NCI-H510A treated with DMSO at 0.1 percent for 48 hours (cell line): ENCODE results near the gene PCGF5.
"Not testable (repeated sequence)": the region's sequence is repeated elsewhere in the genome, so short reads cannot be mapped to it uniquely, and the experiment has no call there.

ENCODE experiments used
- DNase-seq: peaks from one replicate; lab custom pipeline; 2025; lab: John Stamatoyannopoulos, UW

Gene PCGF5

GRCh38 chr10:91220194-91220953 lies at the start of gene PCGF5:
TSS of gene PCGF5 (plus strand) at chr10:91220663. CDS start at chr10:91222872, 2,209 bp downstream.
- DNase-seq, result peak; percentile 88

GRCh38 chr10:91171485-91171884 lies 49.0 kb upstream of the PCGF5 start:
- no peak for DNase-seq

GRCh38 chr10:91172348-91172747 lies 48.1 kb upstream of the PCGF5 start:
- no peak for DNase-seq

- no peak for DNase-seq
Measured at GRCh38 chr10:91185239-91185875, 35.1 kb upstream of the PCGF5 start.

- no peak for DNase-seq
Measured at GRCh38 chr10:91187156-91187555, 33.3 kb upstream of the PCGF5 start.

- DNase-seq, result not testable (repeated sequence)
Measured at GRCh38 chr10:91188010-91188409, 32.5 kb upstream of the PCGF5 start.

- no peak for DNase-seq
Measured at GRCh38 chr10:91188889-91189288, 31.6 kb upstream of the PCGF5 start.

GRCh38 chr10:91190388-91190870 lies 30.0 kb upstream of the PCGF5 start:
- DNase-seq, result no peak

GRCh38 chr10:91190876-91191583 lies 29.4 kb upstream of the PCGF5 start:
- DNase-seq, result no peak

- no peak for DNase-seq
Measured at GRCh38 chr10:91191584-91191919, 28.9 kb upstream of the PCGF5 start.

- no peak for DNase-seq
Measured at GRCh38 chr10:91194497-91195179, 25.8 kb upstream of the PCGF5 start.

GRCh38 chr10:91196268-91197048 lies 24.0 kb upstream of the PCGF5 start:
- DNase-seq, result peak; percentile 29

- peak; percentile 22 for DNase-seq
Measured at GRCh38 chr10:91197127-91197526, 23.3 kb upstream of the PCGF5 start.

- DNase-seq, result no peak
Measured at GRCh38 chr10:91198781-91199180, 21.7 kb upstream of the PCGF5 start.

- no peak for DNase-seq
Measured at GRCh38 chr10:91200314-91201212, 19.9 kb upstream of the PCGF5 start.

- DNase-seq, result no peak
Measured at GRCh38 chr10:91201213-91201996, 19.1 kb upstream of the PCGF5 start.

GRCh38 chr10:91206427-91206826 lies 14.0 kb upstream of the PCGF5 start:
- DNase-seq, result peak; percentile 58

- no peak for DNase-seq
Measured at GRCh38 chr10:91206837-91207474, 13.5 kb upstream of the PCGF5 start.

GRCh38 chr10:91208642-91209041 lies 11.8 kb upstream of the PCGF5 start:
- DNase-seq, result no peak
